Hepatocyte (in vitro differentiated cells): ENCODE measurements around the gene AMPD3.

Source experiments
- CTCF ChIP-seq: fragments of 200-600 bp; sonication (generic); IDR thresholded peaks from 2 replicates; pipeline ENCODE4 v1.5.1; 2016; ENCODE audit warnings: antibody characterized with exemption, mild to moderate bottlenecking; ENCODE audit not compliant: poor library complexity
- EZH2 ChIP-seq: fragments of 200-600 bp; sonication (generic); IDR thresholded peaks from 2 replicates; pipeline ENCODE4 v1.6.1; 2016; ENCODE audit warnings: antibody characterized with exemption, mild to moderate bottlenecking, borderline replicate concordance
- EZH2phosphoT487 ChIP-seq: fragments of 200-600 bp; sonication (generic); IDR thresholded peaks from one replicate; pipeline ENCODE4 v1.6.1; 2018; ENCODE audit warnings: antibody characterized with exemption, mild to moderate bottlenecking, low read depth, moderate library complexity; ENCODE audit not compliant: unreplicated experiment, severe bottlenecking

DNA sequence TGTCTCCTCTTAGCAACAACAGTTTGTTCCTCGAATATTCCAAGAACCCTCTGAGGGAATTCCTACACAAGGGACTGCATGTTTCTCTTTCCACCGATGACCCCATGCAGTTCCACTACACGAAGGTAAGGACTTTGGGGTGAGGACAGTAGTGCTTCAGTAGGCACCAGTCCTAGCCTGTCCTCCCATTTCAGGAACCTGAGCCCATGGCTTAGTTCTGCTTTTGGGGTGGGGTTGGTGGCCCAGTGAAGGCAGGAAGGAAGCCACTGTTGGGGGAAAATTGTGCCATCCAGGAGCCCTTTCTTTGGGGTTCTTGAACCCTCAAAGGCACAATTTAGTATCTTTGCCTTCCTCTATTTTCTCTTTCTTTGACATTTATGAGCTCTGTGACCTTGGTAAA lies 47.7 kb downstream of the AMPD3 start:
- TF ChIP-seq EZH2phosphoT487 (no peak), CTCF (no peak), EZH2 (no peak)
